Neural progenitor cell (in vitro differentiated cells): Measurements from ENCODE around the gene TBC1D13.

Experiments
- EZH2 ChIP-seq: fragments of 200-600 bp; sonication (generic); IDR thresholded peaks from 2 replicates; pipeline ENCODE4 v1.6.1; 2017; ENCODE audit warnings: antibody characterized with exemption, mild to moderate bottlenecking, moderate library complexity
- TF ChIP-seq, protein P1 (sequence below): fragments of 200-600 bp; sonication (generic); IDR thresholded peaks from 2 replicates; pipeline ENCODE4 v1.5.1; 2017; ENCODE audit warnings: antibody characterized with exemption, mild to moderate bottlenecking

DNA sequence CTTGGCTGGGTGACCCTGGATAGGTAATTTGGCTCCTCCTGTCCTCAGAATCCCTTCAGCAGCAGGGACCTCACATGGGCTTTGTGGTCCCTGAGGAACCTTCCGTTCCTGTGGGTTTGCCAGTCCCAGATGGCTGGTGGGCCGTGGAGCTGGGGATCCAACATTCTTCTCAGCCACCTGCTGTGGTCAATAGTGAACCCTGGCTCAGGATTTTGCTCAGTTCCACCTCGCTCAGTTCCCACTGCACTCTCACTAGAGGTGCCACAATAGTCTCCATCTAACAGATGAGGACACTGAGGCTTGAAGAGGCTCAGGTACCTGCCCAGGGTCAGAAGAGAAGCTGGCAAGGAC lies 59.6 kb downstream of the TBC1D13 start:
- TF ChIP-seq, protein P1, sequence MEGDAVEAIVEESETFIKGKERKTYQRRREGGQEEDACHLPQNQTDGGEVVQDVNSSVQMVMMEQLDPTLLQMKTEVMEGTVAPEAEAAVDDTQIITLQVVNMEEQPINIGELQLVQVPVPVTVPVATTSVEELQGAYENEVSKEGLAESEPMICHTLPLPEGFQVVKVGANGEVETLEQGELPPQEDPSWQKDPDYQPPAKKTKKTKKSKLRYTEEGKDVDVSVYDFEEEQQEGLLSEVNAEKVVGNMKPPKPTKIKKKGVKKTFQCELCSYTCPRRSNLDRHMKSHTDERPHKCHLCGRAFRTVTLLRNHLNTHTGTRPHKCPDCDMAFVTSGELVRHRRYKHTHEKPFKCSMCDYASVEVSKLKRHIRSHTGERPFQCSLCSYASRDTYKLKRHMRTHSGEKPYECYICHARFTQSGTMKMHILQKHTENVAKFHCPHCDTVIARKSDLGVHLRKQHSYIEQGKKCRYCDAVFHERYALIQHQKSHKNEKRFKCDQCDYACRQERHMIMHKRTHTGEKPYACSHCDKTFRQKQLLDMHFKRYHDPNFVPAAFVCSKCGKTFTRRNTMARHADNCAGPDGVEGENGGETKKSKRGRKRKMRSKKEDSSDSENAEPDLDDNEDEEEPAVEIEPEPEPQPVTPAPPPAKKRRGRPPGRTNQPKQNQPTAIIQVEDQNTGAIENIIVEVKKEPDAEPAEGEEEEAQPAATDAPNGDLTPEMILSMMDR, result no peak
- TF ChIP-seq EZH2, result no peak
